ENCODE measurements around the gene TTC28.

DNA sequence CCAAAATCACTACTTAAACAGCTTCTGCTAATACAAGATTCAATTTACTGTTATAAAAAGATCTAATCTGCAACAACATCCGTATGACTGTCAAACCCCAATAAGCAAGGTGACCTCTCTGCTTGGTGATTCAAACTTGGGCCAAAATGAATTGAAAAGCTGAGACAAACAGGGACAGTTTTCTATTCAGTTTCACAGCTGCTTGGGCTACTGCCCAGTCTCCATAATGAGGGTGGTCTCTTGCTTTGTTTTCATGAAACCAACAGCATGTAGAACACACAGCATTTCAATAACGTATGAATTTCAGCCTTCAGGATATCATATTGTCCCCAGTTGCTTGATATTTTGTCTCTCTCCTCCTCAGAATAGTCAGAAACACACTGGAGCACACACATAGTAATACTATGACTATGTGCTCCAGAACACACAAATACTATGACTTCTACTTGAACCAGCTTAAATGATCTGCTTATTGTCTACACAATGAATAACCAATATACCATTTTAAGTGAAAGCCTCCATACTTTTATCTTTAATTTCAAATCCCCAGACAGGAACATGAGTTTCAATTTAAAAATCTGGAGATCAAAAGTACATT, 285.0 kb downstream of the TTC28 start:
- TF ChIP-seq, protein P1, sequence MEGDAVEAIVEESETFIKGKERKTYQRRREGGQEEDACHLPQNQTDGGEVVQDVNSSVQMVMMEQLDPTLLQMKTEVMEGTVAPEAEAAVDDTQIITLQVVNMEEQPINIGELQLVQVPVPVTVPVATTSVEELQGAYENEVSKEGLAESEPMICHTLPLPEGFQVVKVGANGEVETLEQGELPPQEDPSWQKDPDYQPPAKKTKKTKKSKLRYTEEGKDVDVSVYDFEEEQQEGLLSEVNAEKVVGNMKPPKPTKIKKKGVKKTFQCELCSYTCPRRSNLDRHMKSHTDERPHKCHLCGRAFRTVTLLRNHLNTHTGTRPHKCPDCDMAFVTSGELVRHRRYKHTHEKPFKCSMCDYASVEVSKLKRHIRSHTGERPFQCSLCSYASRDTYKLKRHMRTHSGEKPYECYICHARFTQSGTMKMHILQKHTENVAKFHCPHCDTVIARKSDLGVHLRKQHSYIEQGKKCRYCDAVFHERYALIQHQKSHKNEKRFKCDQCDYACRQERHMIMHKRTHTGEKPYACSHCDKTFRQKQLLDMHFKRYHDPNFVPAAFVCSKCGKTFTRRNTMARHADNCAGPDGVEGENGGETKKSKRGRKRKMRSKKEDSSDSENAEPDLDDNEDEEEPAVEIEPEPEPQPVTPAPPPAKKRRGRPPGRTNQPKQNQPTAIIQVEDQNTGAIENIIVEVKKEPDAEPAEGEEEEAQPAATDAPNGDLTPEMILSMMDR (IDR thresholded peaks at IDR 0.05; ENCODE audit: insufficient read depth, low read depth, low read length) = no peak
- TF ChIP-seq EZH2 (IDR thresholded peaks at IDR 0.05; ENCODE audit: insufficient read depth, low read length) = no peak
